Hepatocyte (in vitro differentiated cells): ENCODE results near the gene PARD3B. TPM values are rescaled to one million over a fixed set of nuclear protein-coding genes. Genes with fewer than 3 reads are reported as not detected.

Experiments used
- DNase-seq: peaks from one replicate; pipeline ENCODE4 v3.0.0-alpha.2; 2016; ENCODE audit warnings: low spot score
- H2AFZ ChIP-seq: fragments of 200-600 bp; sonication (generic); 2 replicates; pipeline ENCODE4 v1.6.0; 2016; ENCODE audit warnings: antibody characterized with exemption, mild to moderate bottlenecking
- H3K27ac ChIP-seq: fragments of 200-600 bp; sonication (generic); 2 replicates; pipeline ENCODE4 v1.5.1; 2016; ENCODE audit warnings: mild to moderate bottlenecking
- H3K27me3 ChIP-seq: fragments of 200-600 bp; sonication (generic); 2 replicates; pipeline ENCODE4 v1.6.1; 2016
- H3K36me3 ChIP-seq: fragments of 200-600 bp; sonication (generic); replicated peaks from 2 replicates; pipeline ENCODE4 v1.5.1; 2016; ENCODE audit warnings: low read depth; ENCODE audit not compliant: insufficient read depth
- H3K4me1 ChIP-seq: fragments of 200-600 bp; sonication (generic); 2 replicates; pipeline ENCODE4 v1.5.1; 2016; ENCODE audit warnings: mild to moderate bottlenecking, moderate library complexity; ENCODE audit not compliant: insufficient read depth
- H3K4me2 ChIP-seq: fragments of 200-600 bp; sonication (generic); 2 replicates; pipeline ENCODE4 v1.6.0; 2016
- H3K4me3 ChIP-seq: fragments of 200-600 bp; sonication (generic); 2 replicates; pipeline ENCODE4 v1.5.1; 2016; ENCODE audit warnings: mild to moderate bottlenecking
- H3K79me2 ChIP-seq: fragments of 200-600 bp; sonication (generic); 2 replicates; pipeline ENCODE4 v1.6.0; 2017; ENCODE audit warnings: mild to moderate bottlenecking
- H3K9me2 ChIP-seq: fragments of 200-600 bp; sonication (generic); replicated peaks from 2 replicates; pipeline ENCODE4 v1.6.0; 2017; ENCODE audit warnings: mild to moderate bottlenecking; ENCODE audit not compliant: insufficient read depth
- H3K9me3 ChIP-seq: fragments of 200-600 bp; sonication (generic); 2 replicates; pipeline ENCODE4 v1.5.1; 2016; ENCODE audit warnings: low read depth, mild to moderate bottlenecking
- H4K20me1 ChIP-seq: fragments of 200-600 bp; sonication (generic); 2 replicates; pipeline ENCODE4 v1.6.0; 2016; ENCODE audit warnings: mild to moderate bottlenecking; ENCODE audit not compliant: insufficient read depth, poor library complexity, severe bottlenecking
- CTCF ChIP-seq: fragments of 200-600 bp; sonication (generic); IDR thresholded peaks from 2 replicates; pipeline ENCODE4 v1.5.1; 2016; ENCODE audit warnings: antibody characterized with exemption, mild to moderate bottlenecking; ENCODE audit not compliant: poor library complexity
- EZH2 ChIP-seq: fragments of 200-600 bp; sonication (generic); IDR thresholded peaks from 2 replicates; pipeline ENCODE4 v1.6.1; 2016; ENCODE audit warnings: antibody characterized with exemption, mild to moderate bottlenecking, borderline replicate concordance
- EZH2phosphoT487 ChIP-seq: fragments of 200-600 bp; sonication (generic); IDR thresholded peaks from one replicate; pipeline ENCODE4 v1.6.1; 2018; ENCODE audit warnings: antibody characterized with exemption, mild to moderate bottlenecking, low read depth, moderate library complexity; ENCODE audit not compliant: unreplicated experiment, severe bottlenecking
- WGBS: methylation state at CpG from one replicate; pipeline ENCODE4 v1.1.6; 2016; ENCODE audit warnings: low lambda C conversion rate; ENCODE audit errors: missing lambda C conversion rate; 5-methylcytosine and 5-hydroxymethylcytosine counted together
- polyA plus RNA-seq: library from polyadenylated mRNA; unstranded; fragments of >200 nt; fragmentation: Nextera tagmentation; extraction: Ambion mirVana; gene quantifications from 2 replicates; pipeline ENCODE4 v1.2.1, GENCODE V29; 2016
- total RNA-seq: library from RNA; depleted of rRNA; stranded (reverse); fragments of >200 nt; gene quantifications from 2 replicates; pipeline ENCODE4 v1.2.3, GENCODE V29; 2014

PARD3B gene
- total and polyA plus RNA-seq, 2 experiments from 2014 or later: 11.5 to 21.7 TPM

- no peak for TF ChIP-seq EZH2phosphoT487
- no peak for TF ChIP-seq CTCF
- no peak for TF ChIP-seq EZH2
- H4K20me1 ChIP-seq: no peaks in the 10 kb centered on the region
- no peak overlapping the region for H3K4me2 ChIP-seq
- WGBS: 64% methylated on average over 3 of the region's 3 CpGs
- H3K4me3 ChIP-seq: no peak overlapping the region
- peaks cover 10% of the 10 kb centered on the region for H3K4me1 ChIP-seq
- H3K9me2 ChIP-seq: no peaks in the 10 kb centered on the region
- no peak overlapping the region for H3K27ac ChIP-seq
- peaks cover 33% of the 10 kb centered on the region for H3K79me2 ChIP-seq
- no peak overlapping the region for H2AFZ ChIP-seq
- DNase-seq: no peak
- no peaks in the 10 kb centered on the region for H3K9me3 ChIP-seq
- no peaks in the 10 kb centered on the region for H3K36me3 ChIP-seq
- H3K27me3 ChIP-seq: no peaks in the 10 kb centered on the region
These were observed 90.2 kb downstream of the PARD3B start for GRCh38 chr2:204635478-204635877.

- Histone ChIP-seq H3K9me3 (no peaks in the 10 kb centered on the region), H4K20me1 (no peaks in the 10 kb centered on the region), H3K4me3 (no peak overlapping the region), H3K36me3 (no peaks in the 10 kb centered on the region), H3K9me2 (no peaks in the 10 kb centered on the region), H3K27ac (no peak overlapping the region), H3K27me3 (no peaks in the 10 kb centered on the region), H3K79me2 (peaks cover 17% of the 10 kb centered on the region), H2AFZ (no peak overlapping the region), H3K4me1 (peaks cover 10% of the 10 kb centered on the region), H3K4me2 (no peak overlapping the region)
- peak; percentile 7 for DNase-seq
- TF ChIP-seq CTCF (no peak), EZH2 (no peak), EZH2phosphoT487 (no peak)
- WGBS: 72% methylated on average over 4 of the region's 4 CpGs
These were observed 93.4 kb downstream of the PARD3B start for GRCh38 chr2:204638471-204639194.

GRCh38 chr2:204643326-204643725 is 98.1 kb downstream of the PARD3B start:
- no peaks in the 10 kb centered on the region for H3K36me3 ChIP-seq
- no peak overlapping the region for H3K27ac ChIP-seq
- H2AFZ ChIP-seq: no peak overlapping the region
- DNase-seq: no peak
- no peaks in the 10 kb centered on the region for H3K9me2 ChIP-seq
- no peak overlapping the region for H3K4me2 ChIP-seq
- H3K79me2 ChIP-seq: peaks cover 14% of the 10 kb centered on the region
- 86% methylated on average over 4 of the region's 4 CpGs for WGBS
- H3K27me3 ChIP-seq: no peaks in the 10 kb centered on the region
- no peak overlapping the region for H3K4me3 ChIP-seq
- peaks cover 7% of the 10 kb centered on the region for H3K4me1 ChIP-seq
- H4K20me1 ChIP-seq: no peaks in the 10 kb centered on the region
- H3K9me3 ChIP-seq: no peaks in the 10 kb centered on the region
- TF ChIP-seq EZH2 (no peak), CTCF (no peak), EZH2phosphoT487 (no peak)
